HTR-8/SVneo (cell line): ENCODE data around the gene POU3F3.

Experiments
- DNase-seq: peaks from one replicate; pipeline ENCODE4 v3.0.0; 2011; ENCODE audit warnings: low spot score, mixed read lengths; ENCODE audit not compliant: insufficient read length
- FAIRE-seq: peaks from 2 replicates; lab custom pipeline; 2011; peaks lifted over from hg19 to GRCh38; lab: Jason Lieb, UNC

POU3F3 gene

DNA sequence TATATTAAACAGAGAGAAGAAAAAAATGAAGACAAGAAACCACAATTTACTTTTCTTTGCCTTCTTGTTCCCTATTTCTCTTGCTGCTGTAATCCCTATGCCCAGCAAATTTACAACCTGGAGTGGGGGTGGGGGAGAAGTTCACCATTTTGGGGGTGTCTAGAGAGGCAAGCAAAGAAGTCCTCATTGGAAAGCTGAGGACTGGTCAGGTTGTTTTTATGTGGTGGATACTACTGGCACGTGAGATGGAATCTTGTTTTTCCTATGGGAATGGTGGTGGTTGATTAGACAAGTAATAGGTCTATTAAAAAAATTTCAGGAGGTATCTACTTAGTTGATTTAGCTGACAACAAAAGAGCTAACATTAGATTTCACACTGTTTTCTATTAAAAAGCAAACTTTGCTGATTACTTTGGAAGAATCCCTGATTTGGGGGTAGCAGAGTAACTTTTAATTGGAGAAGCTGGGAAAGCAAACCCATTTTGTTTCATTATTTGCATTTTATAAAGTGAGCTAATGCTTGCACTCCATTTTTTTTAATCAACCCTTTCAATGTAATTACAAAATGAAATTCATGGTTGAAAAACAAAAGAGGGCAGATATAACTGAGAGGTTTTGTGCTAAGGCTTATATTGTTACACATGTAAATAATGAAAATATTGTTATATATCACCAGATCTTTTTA lies 6.0 kb downstream of the POU3F3 start:
- no peak for FAIRE-seq
- no peak for DNase-seq

DNA sequence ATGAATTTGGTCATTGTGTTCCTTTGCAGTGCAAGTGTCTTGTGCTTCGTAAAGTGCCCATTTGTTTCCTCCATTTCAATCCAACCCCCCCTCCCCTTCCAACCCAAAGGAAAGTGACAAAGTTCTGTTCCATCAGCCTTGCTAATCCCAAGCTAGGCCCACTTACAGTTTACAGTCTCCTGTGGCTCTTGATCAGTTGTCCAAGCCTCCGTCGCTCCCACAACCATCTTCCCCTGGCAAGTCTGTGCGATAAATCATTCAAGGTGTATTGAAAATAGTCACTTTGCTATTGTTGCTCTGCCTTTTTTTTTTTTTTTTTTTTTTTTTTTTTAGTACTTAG lies 6.5 kb downstream of the POU3F3 start:
- FAIRE-seq: no peak
- no peak for DNase-seq

DNA sequence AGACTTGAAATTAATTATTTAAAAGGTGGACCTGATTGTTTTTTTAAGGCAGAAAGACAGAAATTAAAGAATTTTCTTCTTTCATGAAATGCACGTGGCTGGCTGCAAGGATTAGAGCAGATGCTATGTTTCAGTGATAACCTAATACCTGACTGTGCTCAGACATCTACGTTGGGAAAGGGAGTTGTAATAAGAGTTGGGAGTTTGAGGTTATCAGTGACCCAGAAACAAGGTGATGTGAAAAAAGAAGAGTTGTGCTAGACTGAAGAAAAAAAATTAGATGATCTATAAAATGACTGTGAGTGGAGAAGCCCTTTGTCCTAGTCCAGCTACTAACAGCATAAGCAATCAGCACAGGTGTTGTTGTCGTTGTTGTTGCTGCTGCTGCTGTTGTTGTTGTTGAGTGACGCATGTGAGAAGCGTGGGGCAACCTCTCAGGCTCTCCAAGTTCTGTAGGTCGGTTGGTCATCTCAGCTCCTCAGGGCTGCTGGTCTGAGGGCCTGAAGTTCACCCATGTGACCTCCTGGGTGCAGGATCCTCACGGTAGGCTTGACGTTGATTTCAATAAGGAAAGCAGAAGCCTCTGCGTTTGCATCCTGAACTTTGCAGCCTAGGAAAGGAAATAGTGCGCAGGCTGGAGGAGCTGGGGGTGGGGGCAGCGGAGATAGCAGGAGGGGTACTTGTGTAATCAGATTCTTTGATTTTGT lies 7.6 kb downstream of the POU3F3 start:
- no peak for DNase-seq
- no peak for FAIRE-seq

DNA sequence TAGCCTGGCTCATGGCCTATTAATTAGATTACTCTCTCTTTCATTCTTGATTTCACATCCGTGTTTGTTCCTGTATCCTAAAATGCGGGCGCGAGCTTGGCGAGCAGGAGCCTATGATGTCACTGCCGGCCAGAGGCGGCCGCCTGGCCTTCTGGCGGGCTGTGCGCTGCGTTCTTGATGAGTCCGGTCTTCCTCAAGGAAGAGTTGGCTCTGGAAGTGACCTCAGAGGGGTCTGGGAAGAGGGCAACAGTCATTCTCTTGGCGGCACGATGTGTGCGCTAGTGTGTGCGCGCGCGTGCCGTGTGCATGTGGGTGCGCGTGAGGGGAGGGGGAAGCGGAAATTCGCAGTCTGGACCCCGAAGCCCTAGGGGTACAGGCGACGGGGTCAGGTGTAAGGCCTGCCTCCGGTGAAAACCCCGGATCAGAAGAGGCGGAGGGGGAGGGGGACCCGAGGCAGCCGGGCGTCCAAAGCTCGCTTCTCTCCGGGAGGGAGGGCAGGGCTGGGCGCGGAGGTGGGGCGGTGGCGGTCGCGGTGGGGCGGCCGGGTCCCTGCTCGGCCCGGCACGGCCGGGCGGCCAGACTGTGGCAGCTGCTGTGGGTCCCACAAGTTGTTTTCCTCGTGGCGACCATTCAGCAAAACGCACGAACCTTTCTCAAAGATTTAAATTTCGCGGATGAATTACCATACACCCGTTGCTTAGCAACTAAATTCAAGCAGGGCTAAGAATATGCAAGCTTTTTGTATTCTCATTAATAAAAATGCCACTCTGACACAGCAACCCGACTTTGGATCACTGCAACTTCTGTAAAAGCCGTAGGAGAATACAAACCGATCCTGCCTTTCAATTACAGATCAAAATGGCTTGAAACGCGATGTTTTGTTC lies 8.4 kb downstream of the POU3F3 start:
- FAIRE-seq (no peak), DNase-seq (no peak)

DNA sequence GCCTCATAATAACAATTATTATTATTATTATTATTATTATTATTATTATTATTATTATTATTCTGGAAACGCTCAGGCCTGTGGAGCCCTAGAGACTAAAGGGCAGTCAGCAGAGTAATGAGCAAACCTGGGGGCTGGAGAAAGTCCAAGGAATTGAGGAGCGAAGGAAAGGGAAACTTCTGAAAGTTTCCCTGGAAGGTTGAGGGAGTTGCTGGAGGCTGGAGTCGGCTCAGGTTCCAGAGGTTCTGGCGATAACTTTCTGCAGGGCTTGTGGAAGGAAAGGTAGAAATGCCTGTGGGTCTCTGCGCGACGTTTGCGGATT lies 9.2 kb downstream of the POU3F3 start:
- no peak for FAIRE-seq

DNA sequence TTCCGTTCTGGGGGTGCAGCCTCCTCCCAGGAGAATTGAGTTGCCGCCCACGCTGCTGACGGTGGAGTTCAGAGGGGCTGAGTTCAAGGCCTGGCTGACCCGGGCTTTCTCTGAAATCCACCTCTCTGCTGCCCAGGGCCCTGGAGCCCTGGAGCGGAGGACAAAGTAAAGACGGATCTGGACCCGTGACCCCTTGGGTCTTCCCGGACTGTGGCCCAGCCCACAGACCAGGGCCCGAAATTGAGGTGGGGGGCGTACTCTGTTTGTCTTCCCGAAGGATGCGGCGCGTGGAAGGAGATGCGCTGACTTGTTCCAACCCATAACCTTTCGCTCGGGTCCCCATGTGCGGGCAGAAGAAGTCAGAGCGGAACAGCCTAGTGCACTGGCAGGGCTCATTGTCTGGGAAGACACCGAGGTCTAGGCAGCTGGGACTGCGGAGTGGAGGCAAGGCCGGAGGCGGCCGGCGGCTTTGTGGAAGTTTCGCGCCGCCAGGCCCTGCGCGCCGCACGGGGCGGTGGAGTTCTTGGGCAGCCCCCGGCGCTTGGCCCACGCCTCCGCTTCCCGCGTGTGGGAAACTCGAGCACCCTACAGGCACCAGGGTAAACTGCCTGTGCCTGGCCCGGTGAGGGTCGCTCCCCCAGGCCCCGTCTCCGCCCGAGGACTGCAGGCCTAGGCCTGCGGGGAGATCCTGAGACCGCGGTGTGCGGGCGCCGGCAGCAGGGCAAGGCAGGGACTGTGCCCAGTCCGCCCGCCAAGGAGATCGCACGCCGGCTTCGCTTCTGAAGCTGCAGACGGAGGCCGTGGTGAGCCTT lies 9.8 kb downstream of the POU3F3 start:
- FAIRE-seq (no peak), DNase-seq (no peak)

More for the DNA sequence above, 9.2 kb downstream of the POU3F3 start:
- no peak for DNase-seq

DNA sequence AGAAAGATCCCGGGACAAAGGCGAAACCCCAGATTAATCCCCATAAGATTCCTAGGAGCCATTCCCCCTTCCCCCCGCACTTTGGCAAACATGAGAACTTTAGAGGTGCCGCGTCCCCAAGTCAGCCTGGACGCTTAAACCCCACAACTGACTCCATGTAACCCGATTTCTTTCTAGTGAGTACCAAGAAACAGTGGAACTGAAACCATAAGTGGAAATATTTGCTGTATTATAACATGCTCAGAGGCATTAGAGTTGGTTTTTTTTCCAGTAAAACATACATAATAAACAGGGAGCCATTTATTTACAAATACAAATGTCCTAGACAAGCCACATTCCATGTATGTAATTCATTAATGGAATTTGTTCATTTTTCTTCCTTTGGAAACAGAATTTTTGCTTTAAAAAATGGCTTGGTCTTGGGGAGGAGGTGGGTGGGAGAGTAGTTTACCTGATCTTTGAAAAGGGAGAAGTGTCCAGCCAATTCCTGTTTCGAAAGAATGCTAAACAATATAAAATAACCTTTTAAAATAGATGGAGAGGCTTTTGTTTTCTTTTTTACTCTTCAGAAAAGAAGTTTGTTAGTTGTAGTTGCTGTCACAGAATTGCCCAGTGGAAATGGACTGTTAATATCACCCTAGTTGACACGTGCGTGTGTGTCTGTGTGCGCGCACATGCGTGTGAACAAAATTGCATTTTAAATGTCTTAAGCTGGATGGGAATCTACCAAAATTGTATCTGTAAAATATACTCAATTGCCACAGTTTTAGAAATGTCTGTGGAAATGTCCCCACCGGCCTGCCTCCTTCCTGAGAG lies 10.6 kb downstream of the POU3F3 start:
- no peak for DNase-seq
- FAIRE-seq: no peak

DNA sequence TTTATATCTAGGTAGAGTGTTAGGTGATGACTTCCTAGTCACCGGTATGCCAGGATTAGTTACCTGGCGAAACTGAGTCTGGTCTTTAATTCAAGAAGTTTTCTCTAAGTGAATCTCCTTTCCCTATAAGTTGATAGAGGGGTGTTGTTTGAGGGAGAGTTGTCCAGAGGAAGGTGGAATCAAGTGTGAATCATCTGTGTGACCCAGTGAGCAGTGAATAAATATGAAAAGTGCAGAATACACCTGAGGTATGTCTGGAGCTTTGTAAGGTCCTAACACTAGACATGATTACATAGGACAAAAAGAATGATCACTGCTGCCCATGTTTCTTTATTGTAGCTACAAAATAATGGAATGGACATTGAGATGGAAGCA lies 11.2 kb downstream of the POU3F3 start:
- DNase-seq: no peak
- FAIRE-seq: no peak

DNA sequence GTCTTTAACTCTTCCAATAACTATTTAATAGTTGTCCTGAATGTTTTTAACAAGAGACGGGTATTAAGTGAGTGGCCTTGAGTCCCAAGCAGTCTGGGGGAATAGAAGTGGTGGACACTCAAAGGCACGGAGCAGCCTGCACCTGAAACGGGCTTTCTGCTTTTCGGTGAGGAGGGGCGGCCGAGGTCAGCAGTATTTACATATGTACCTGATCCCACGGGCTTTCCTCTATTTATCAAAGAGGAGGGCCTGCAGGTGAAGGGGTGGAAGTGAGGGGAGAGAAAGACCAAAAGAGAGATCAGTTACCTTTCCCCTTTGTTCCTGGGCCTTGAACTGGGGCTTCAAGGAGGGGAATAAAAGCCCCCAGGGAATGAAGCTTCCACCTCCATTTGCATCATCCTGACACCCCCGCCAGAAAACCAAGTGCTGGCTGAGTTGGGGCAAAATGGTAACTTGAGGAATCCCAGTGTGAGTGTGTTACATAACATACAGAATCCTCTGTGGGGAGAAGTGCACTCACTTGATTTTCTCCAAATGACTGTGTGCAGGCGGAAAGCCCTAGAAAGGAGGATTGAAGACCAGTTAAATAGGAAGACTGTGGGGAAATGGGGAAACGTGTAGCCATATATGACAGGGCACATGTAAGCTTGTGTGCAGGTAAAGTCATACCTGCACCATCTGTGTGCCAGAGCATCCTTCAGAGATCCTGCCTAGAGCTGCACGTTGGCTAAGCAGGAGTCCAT lies 12.4 kb downstream of the POU3F3 start:
- FAIRE-seq (no peak), DNase-seq (no peak)

DNA sequence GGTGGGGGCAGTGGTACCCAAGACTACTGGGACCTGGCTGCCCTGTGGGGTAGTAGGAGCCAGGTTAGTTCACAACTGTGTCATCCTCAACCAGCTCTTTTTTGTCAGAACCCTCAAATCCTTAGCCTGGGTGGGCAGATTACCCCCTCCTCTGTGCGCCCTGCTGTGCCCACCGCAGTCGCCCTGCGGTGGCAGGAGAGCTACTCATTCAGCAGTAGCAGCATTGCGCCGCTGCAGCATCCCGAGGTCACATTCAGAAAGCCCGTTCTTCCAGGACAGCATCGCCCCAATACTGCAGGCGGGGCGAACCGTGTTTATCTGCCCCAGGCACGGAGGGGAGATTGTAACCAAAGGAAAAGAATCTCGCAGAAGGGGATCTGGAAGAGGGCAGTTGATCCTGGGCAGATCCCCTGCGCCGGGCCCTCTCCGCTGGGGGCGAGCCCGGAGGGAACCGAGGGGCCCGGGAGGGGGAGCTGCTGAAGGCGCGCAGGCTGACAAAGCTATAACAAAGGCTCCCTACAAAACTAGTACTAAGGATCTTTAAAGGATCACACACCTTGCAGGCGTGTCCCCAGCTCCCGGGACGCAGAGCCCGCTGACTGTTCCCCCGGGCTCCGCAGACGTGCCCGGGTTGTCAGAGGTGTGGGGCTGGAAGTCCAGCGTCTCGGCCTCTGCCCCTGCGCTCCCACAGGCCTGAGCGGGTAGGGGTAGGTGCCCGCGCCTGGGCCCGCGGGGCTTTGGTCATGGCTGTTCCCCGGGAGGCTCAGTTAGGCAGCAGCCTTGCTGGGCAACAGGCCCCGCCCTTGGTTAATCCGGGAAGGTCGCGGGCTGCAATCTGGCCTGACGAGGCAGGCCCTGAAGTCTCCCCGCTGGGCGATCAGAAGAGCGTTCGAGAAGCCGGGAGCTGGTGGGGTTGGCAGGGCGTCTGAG lies 13.2 kb downstream of the POU3F3 start:
- DNase-seq (no peak), FAIRE-seq (no peak)

DNA sequence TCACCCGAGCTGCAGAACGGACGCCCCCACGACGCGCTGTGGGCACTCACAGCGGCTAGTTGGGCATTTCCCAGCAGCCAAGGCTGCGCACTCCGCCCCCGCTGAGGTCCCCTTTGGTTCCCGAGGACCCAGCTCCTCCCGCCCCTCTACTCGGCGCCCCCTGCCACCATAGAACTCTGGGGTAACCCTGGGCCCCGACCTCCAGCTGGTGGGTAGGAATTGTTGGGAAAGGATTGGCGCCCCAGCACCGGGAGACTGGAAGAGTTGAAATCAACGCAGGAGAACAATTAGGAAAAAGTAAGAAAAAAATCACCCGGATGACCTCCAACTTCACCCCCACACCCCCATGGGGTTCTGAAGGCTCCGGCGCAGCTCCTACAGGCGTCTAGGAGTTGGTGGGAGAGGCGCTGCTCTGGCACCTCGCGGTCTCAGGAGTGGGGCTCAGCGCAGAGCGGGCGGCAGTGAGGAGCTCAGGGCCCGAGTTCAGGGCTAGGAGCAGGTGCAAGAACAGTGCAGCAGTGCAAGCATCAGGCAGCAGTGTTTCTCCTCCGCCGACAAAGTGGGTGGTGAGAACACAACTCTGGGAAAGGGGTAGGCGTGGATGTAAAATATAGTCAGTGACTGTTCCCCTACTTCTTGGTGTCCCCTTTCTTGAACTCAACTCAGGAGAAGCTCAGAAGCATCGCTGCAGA lies 14.0 kb downstream of the POU3F3 start:
- no peak for FAIRE-seq
- DNase-seq: no peak

DNA sequence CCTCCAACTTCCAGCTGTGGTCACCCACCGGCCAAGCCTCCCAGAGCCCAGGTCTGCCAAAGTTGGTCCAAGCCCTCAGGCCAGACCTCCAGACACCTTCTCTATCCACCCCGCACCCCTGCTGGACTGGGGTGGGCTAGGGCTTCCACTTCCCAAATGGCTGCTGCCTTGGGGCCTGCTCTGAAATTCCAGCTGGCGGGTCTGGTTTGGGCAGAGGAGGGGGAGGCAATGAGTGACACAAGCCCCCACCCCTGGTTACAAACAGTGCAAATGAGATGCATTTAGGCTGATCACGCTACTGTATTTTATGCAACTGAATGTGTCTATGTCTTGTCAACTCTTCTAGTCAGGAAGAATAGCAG lies 14.6 kb downstream of the POU3F3 start:
- no peak for FAIRE-seq
- no peak for DNase-seq

DNA sequence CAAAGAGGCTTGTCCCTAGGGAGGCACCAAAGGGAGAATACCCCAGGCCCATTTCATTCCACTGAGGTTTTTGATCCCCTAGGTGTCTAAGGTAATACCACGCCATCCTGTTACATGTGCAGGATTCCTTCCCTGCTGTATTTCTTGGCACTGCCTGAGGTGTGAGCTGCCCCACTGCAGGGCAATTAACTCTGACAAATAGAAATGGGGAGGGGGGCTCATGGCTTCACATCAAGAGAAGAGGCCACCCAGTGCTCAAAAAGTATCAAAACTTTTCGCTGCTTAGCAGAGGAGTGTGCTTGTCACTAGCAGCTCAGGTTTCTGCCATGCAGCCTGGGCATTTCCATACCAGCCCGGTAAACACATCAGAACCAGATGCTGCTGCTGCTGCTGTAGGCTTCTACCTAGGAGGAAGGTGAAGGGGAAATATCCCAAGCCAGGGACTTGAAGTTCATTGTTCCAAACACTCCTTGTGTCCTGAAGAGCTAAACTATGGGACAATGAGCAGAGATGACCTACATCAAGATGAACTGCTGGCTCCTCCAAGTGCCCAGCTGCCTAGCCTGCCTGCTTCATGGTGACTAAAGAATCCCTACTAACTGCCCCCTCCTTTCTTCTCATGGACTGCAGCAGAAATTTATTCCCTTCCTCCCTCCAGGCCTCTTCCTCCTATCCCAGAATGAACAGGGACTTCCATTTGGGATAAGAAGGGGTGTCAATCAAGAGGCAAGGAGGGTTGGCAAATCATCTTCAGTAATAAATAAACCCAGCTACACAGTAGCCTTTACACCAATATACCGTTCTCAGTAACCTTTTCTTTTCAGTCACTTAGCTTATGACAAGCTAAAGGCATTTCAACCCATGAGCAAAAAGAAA lies 16.4 kb downstream of the POU3F3 start:
- FAIRE-seq (no peak), DNase-seq (no peak)

DNA sequence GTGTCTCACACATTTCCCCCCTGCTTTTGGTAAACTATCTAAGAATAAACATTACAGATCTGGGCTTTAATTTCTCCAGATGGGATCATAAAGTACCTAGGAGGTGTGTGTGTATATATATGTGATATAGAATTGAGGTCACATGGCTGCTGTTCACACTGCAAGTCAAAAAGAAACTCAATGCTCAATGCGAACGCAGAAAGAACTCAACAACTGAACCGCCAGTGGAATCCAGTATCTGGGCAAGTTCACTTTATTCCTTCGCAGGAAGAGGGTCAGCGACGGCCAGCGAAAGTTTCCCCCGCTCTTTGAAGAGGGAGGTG lies 17.7 kb downstream of the POU3F3 start:
- DNase-seq (no peak), FAIRE-seq (no peak)

DNA sequence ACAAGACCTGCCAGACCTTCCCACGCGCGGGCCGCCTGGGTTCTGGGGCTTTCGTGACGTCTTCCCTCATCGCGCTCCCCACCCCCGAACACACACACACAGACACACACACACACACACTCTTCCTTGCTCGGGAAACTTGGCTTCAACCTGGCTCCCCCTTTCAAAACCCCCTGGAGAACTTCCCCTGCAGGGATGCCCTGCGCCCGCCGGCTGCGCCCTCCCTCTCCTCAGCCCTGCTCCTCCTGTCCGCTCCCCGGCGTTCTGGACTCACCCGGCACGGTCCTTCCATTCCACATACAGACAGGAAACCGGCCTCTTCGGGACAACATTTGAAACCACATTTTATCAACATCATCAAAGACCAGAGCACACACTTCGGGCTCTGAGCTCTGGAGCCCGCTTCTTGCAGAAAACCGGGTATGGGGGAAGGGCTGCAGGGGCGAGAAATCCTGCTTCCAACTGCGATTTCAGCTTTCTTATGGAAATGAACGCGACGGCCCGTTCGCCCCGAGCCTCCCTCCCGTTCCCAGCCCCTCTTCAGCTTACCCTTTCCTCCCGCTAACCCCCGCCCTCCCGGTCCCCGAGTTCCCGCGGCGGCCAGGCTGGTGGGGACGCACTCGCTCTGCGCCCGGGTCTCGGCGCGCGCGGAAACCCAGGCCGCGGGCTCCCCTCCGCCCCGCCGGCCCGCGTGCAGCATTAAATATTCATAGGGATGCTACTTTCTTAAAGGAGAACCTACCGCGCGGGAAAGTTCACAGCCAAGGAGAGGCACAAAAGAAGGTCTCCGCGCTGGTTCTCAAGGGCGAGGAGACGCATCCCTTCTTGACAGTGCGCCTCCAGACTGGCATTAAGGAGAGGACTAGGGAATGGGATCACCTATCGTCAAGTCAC lies 18.3 kb downstream of the POU3F3 start:
- FAIRE-seq (no peak), DNase-seq (no peak)
